ENCODE measurements around the gene SSRP1.
"Not testable (repeated sequence)": the region's sequence is repeated elsewhere in the genome, so short reads cannot be mapped to it uniquely, and the experiment has no call there.

Gene SSRP1

GRCh38 chr11:57339328-57339727, 3.6 kb upstream of the SSRP1 start:
- H3K27me3 ChIP-seq (ENCODE audit: control insufficient read depth, low read length) = no peaks in the 10 kb centered on the region
- no peaks in the 10 kb centered on the region for H3K9me3 ChIP-seq (ENCODE audit: control insufficient read depth, insufficient read depth, low read length)
- H3K9me2 ChIP-seq (replicated peaks; ENCODE audit: control insufficient read depth, low read length) = no peaks in the 10 kb centered on the region
- H3K79me2 ChIP-seq (ENCODE audit: control insufficient read depth, low read length) = peaks cover 19% of the 10 kb centered on the region
- peaks cover 12% of the 10 kb centered on the region for H3K36me3 ChIP-seq (ENCODE audit: control insufficient read depth, low read length)
- H3K4me3 ChIP-seq (ENCODE audit: low read length) = no peak overlapping the region
- no peak overlapping the region for H3K4me2 ChIP-seq (ENCODE audit: low read length)
- no peak overlapping the region for H3K27ac ChIP-seq (ENCODE audit: low read depth, low read length)
- no peaks in the 10 kb centered on the region for H3F3A ChIP-seq (ENCODE audit: control insufficient read depth, insufficient read depth)
- TF ChIP-seq CTCF (IDR thresholded peaks at IDR 0.05; ENCODE audit: low read depth, low read length, poor library complexity, severe bottlenecking) (no peak), EZH2phosphoT487 (IDR thresholded peaks at IDR 0.05; ENCODE audit: borderline replicate concordance, low read length) (no peak)
- no peaks in the 10 kb centered on the region for H4K20me1 ChIP-seq (ENCODE audit: control insufficient read depth, insufficient read depth, low read depth, low read length)
- H3K4me1 ChIP-seq (ENCODE audit: control insufficient read depth, low read length) = peaks cover 15% of the 10 kb centered on the region

- no peaks in the 10 kb centered on the region for H4K20me1 ChIP-seq (ENCODE audit: control insufficient read depth, insufficient read depth, low read depth, low read length)
- H3K79me2 ChIP-seq (ENCODE audit: control insufficient read depth, low read length) = peaks cover 31% of the 10 kb centered on the region
- H3K9me2 ChIP-seq (replicated peaks; ENCODE audit: control insufficient read depth, low read length) = no peaks in the 10 kb centered on the region
- H3F3A ChIP-seq (ENCODE audit: control insufficient read depth, insufficient read depth) = no peaks in the 10 kb centered on the region
- peaks cover 24% of the 10 kb centered on the region for H3K36me3 ChIP-seq (ENCODE audit: control insufficient read depth, low read length)
- H3K4me1 ChIP-seq (ENCODE audit: control insufficient read depth, low read length) = peaks cover 21% of the 10 kb centered on the region
- H3K27ac ChIP-seq (ENCODE audit: low read depth, low read length) = no peak within 1 kb of the TSS
- no peak for TF ChIP-seq EZH2phosphoT487 (IDR thresholded peaks at IDR 0.05; ENCODE audit: borderline replicate concordance, low read length)
- no peak for TF ChIP-seq CTCF (IDR thresholded peaks at IDR 0.05; ENCODE audit: low read depth, low read length, poor library complexity, severe bottlenecking)
- H3K4me3 ChIP-seq (ENCODE audit: low read length) = no peak within 1 kb of the TSS
- no peaks in the 10 kb centered on the region for H3K9me3 ChIP-seq (ENCODE audit: control insufficient read depth, insufficient read depth, low read length)
- H3K27me3 ChIP-seq (ENCODE audit: control insufficient read depth, low read length) = no peaks in the 10 kb centered on the region
- H3K4me2 ChIP-seq (ENCODE audit: low read length) = no peak within 1 kb of the TSS
These were observed 2.5 kb upstream of the SSRP1 start, which contains the start of gene P2RX3 for GRCh38 chr11:57338142-57338541. TSS of gene P2RX3 (plus strand) at chr11:57338352. CDS start at chr11:57338551, 199 bp downstream.

DNA sequence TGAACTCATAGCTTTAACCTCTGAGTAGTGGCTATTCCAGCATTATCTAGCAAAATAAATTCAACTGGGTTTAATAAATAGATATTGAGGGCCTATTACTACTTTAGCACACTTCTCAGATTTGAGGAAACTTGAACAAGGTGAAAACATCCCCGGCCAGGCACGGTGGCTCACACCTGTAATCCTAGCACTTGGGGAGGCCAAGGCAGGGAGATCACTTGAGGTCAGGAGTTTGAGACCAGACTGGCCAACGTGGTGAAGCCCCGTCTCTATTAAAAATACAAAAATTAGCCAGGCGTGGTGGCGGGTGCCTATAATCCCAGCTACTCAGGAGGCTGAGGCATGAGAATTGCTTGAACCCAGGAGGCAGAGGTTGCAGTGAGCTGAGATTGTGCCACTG, 1.2 kb upstream of the SSRP1 start:
- Histone ChIP-seq H3K79me2 (ENCODE audit: control insufficient read depth, low read length) (peaks cover 44% of the 10 kb centered on the region), H3K4me2 (ENCODE audit: low read length) (peak overlapping the region; percentile 98)
- H3K27ac ChIP-seq (ENCODE audit: low read depth, low read length) = not testable (repeated sequence)

DNA sequence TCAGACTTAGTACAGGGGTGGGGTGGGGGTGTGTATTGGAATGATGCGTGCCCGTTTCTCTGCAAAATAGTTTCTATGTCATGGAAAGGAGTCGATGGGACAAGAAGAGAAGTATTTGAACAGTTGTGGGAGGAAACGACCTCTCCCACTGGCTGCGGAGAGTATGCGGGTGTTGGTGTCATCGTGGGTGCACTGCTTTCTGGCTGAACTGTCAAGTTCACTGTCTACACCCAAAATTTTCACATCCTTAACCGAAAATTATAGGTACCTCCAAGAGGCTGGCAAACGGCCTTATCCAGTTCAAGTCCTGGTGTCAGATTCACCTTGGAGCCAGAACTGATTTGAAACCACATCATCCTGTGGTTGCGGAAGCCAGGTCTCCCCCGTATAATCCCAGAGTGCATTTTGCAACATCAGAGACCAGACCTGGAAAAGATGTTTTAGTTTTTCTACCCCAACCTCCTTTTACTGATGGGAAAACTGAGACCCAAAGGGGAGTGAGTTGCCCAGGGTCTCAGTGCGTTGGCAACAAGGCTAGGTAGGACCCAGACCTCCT, 497 bp upstream of the SSRP1 start:
- peaks cover 47% of the 10 kb centered on the region for H3K79me2 ChIP-seq (ENCODE audit: control insufficient read depth, low read length)
- H3K9me2 ChIP-seq (replicated peaks; ENCODE audit: control insufficient read depth, low read length) = no peaks in the 10 kb centered on the region
- TF ChIP-seq EZH2phosphoT487 (IDR thresholded peaks at IDR 0.05; ENCODE audit: borderline replicate concordance, low read length) = no peak
- no peak for TF ChIP-seq CTCF (IDR thresholded peaks at IDR 0.05; ENCODE audit: low read depth, low read length, poor library complexity, severe bottlenecking)
- no peaks in the 10 kb centered on the region for H3K27me3 ChIP-seq (ENCODE audit: control insufficient read depth, low read length)
- H3K36me3 ChIP-seq (ENCODE audit: control insufficient read depth, low read length) = peaks cover 43% of the 10 kb centered on the region
- no peaks in the 10 kb centered on the region for H4K20me1 ChIP-seq (ENCODE audit: control insufficient read depth, insufficient read depth, low read depth, low read length)
- H3K4me3 ChIP-seq (ENCODE audit: low read length) = peak overlapping the region; percentile 97
- peaks cover 21% of the 10 kb centered on the region for H3K4me1 ChIP-seq (ENCODE audit: control insufficient read depth, low read length)
- no peaks in the 10 kb centered on the region for H3F3A ChIP-seq (ENCODE audit: control insufficient read depth, insufficient read depth)
- peak overlapping the region; percentile 98 for H3K4me2 ChIP-seq (ENCODE audit: low read length)
- peak overlapping the region; percentile 60 for H3K27ac ChIP-seq (ENCODE audit: low read depth, low read length)
- no peaks in the 10 kb centered on the region for H3K9me3 ChIP-seq (ENCODE audit: control insufficient read depth, insufficient read depth, low read length)

More for the DNA sequence above, 1.2 kb upstream of the SSRP1 start:
- H3F3A ChIP-seq (ENCODE audit: control insufficient read depth, insufficient read depth); H3K9me2 ChIP-seq (replicated peaks; ENCODE audit: control insufficient read depth, low read length); H3K27me3 ChIP-seq (ENCODE audit: control insufficient read depth, low read length); H3K4me3 ChIP-seq (ENCODE audit: low read length); H3K9me3 ChIP-seq (ENCODE audit: control insufficient read depth, insufficient read depth, low read length); H4K20me1 ChIP-seq (ENCODE audit: control insufficient read depth, insufficient read depth, low read depth, low read length): not testable (repeated sequence)
- Histone ChIP-seq H3K36me3 (ENCODE audit: control insufficient read depth, low read length) (peaks cover 36% of the 10 kb centered on the region), H3K4me1 (ENCODE audit: control insufficient read depth, low read length) (peaks cover 21% of the 10 kb centered on the region)

Data from DOHH2 (cell line).